ENCODE measurements around the gene CAMK2B.
"Not testable (repeated sequence)": the region's sequence is repeated elsewhere in the genome, so short reads cannot be mapped to it uniquely, and the experiment has no call there.

The CAMK2B gene

GRCh38 chr7:44177570-44178131, 147.7 kb downstream of the CAMK2B start:
- Histone ChIP-seq H2AFZ (ENCODE audit: low read length) (no peak overlapping the region), H3K9ac (ENCODE audit: low read length) (no peak overlapping the region), H3K27me3 (replicated peaks; ENCODE audit: insufficient read depth, low read length) (no peaks in the 10 kb centered on the region), H4K20me1 (ENCODE audit: insufficient read depth, low read length) (no peaks in the 10 kb centered on the region), H3K4me2 (ENCODE audit: low read depth, low read length) (no peak overlapping the region), H3F3A (ENCODE audit: insufficient read depth, low read length) (no peaks in the 10 kb centered on the region), H3K9me3 (replicated peaks; ENCODE audit: insufficient read depth, low read length) (no peaks in the 10 kb centered on the region), H3K36me3 (replicated peaks; ENCODE audit: insufficient read depth, low read length) (no peaks in the 10 kb centered on the region), H3K27ac (ENCODE audit: low read length) (no peak overlapping the region), H3K4me3 (ENCODE audit: low read length) (no peak overlapping the region), H3K79me2 (ENCODE audit: low read length) (no peaks in the 10 kb centered on the region), H3K4me1 (ENCODE audit: low read length) (no peaks in the 10 kb centered on the region), H3K9me2 (replicated peaks; ENCODE audit: insufficient read depth, low read length) (no peaks in the 10 kb centered on the region)
- DNase-seq: no peak
- no peak for TF ChIP-seq EZH2 (optimal IDR thresholded peaks at IDR 0.05; ENCODE audit: low read depth, low read length)
- TF ChIP-seq EZH2phosphoT487 (IDR thresholded peaks at IDR 0.05; ENCODE audit: low read length): no peak
- no peak for TF ChIP-seq CTCF (IDR thresholded peaks at IDR 0.05; ENCODE audit: low read length)

- TF ChIP-seq CTCF (IDR thresholded peaks at IDR 0.05; ENCODE audit: low read length) (no peak), EZH2 (optimal IDR thresholded peaks at IDR 0.05; ENCODE audit: low read depth, low read length) (no peak), EZH2phosphoT487 (IDR thresholded peaks at IDR 0.05; ENCODE audit: low read length) (no peak)
- H3K9ac ChIP-seq (ENCODE audit: low read length): no peak overlapping the region
- DNase-seq: no peak
These were observed 148.9 kb downstream of the CAMK2B start for GRCh38 chr7:44176486-44176885.

GRCh38 chr7:44175730-44176129, 149.7 kb downstream of the CAMK2B start:
- H3K4me3 ChIP-seq (ENCODE audit: low read length): no peak overlapping the region
- H3K4me1 ChIP-seq (ENCODE audit: low read length): no peaks in the 10 kb centered on the region
- no peak for TF ChIP-seq CTCF (IDR thresholded peaks at IDR 0.05; ENCODE audit: low read length)
- no peak for TF ChIP-seq EZH2phosphoT487 (IDR thresholded peaks at IDR 0.05; ENCODE audit: low read length)
- TF ChIP-seq EZH2 (optimal IDR thresholded peaks at IDR 0.05; ENCODE audit: low read depth, low read length): no peak
- no peaks in the 10 kb centered on the region for H3K9me3 ChIP-seq (replicated peaks; ENCODE audit: insufficient read depth, low read length)
- no peak overlapping the region for H2AFZ ChIP-seq (ENCODE audit: low read length)
- H3K79me2 ChIP-seq (ENCODE audit: low read length): no peaks in the 10 kb centered on the region
- H3K27me3 ChIP-seq (replicated peaks; ENCODE audit: insufficient read depth, low read length): no peaks in the 10 kb centered on the region
- no peaks in the 10 kb centered on the region for H3K9me2 ChIP-seq (replicated peaks; ENCODE audit: insufficient read depth, low read length)
- H3K36me3 ChIP-seq (replicated peaks; ENCODE audit: insufficient read depth, low read length): no peaks in the 10 kb centered on the region
- no peak overlapping the region for H3K9ac ChIP-seq (ENCODE audit: low read length)
- H3K4me2 ChIP-seq (ENCODE audit: low read depth, low read length): no peak overlapping the region
- H3F3A ChIP-seq (ENCODE audit: insufficient read depth, low read length): no peaks in the 10 kb centered on the region
- no peak overlapping the region for H3K27ac ChIP-seq (ENCODE audit: low read length)
- no peak for DNase-seq
- H4K20me1 ChIP-seq (ENCODE audit: insufficient read depth, low read length): no peaks in the 10 kb centered on the region

More at GRCh38 chr7:44176486-44176885, 148.9 kb downstream of the CAMK2B start:
- no peaks in the 10 kb centered on the region for H3F3A ChIP-seq (ENCODE audit: insufficient read depth, low read length)
- no peak overlapping the region for H2AFZ ChIP-seq (ENCODE audit: low read length)
- H4K20me1 ChIP-seq (ENCODE audit: insufficient read depth, low read length): no peaks in the 10 kb centered on the region
- H3K79me2 ChIP-seq (ENCODE audit: low read length): no peaks in the 10 kb centered on the region
- no peaks in the 10 kb centered on the region for H3K9me3 ChIP-seq (replicated peaks; ENCODE audit: insufficient read depth, low read length)
- no peak overlapping the region for H3K4me2 ChIP-seq (ENCODE audit: low read depth, low read length)
- H3K27ac ChIP-seq (ENCODE audit: low read length): no peak overlapping the region
- no peaks in the 10 kb centered on the region for H3K27me3 ChIP-seq (replicated peaks; ENCODE audit: insufficient read depth, low read length)
- H3K9me2 ChIP-seq (replicated peaks; ENCODE audit: insufficient read depth, low read length): no peaks in the 10 kb centered on the region
- H3K4me3 ChIP-seq (ENCODE audit: low read length): no peak overlapping the region
- no peaks in the 10 kb centered on the region for H3K4me1 ChIP-seq (ENCODE audit: low read length)
- no peaks in the 10 kb centered on the region for H3K36me3 ChIP-seq (replicated peaks; ENCODE audit: insufficient read depth, low read length)

GRCh38 chr7:44174694-44174948, 150.8 kb downstream of the CAMK2B start:
- not testable (repeated sequence) for H3K36me3 ChIP-seq (replicated peaks; ENCODE audit: insufficient read depth, low read length); H3K4me3 ChIP-seq (ENCODE audit: low read length); DNase-seq; H3K9me3 ChIP-seq (replicated peaks; ENCODE audit: insufficient read depth, low read length); H3K4me1 ChIP-seq (ENCODE audit: low read length); H3K79me2 ChIP-seq (ENCODE audit: low read length); H3K9me2 ChIP-seq (replicated peaks; ENCODE audit: insufficient read depth, low read length); H3K9ac ChIP-seq (ENCODE audit: low read length); H3K4me2 ChIP-seq (ENCODE audit: low read depth, low read length); H3F3A ChIP-seq (ENCODE audit: insufficient read depth, low read length); H2AFZ ChIP-seq (ENCODE audit: low read length); H3K27me3 ChIP-seq (replicated peaks; ENCODE audit: insufficient read depth, low read length); H4K20me1 ChIP-seq (ENCODE audit: insufficient read depth, low read length); H3K27ac ChIP-seq (ENCODE audit: low read length)

Data from MM.1S (cell line).